ENCODE data around the gene ACAD11.
"Not testable (repeated sequence)": the region's sequence is repeated elsewhere in the genome, so short reads cannot be mapped to it uniquely, and the experiment has no call there.

GRCh38 chr3:132615301-132615700 lies 44.3 kb downstream of the ACAD11 start:
- not testable (repeated sequence) for TF ChIP-seq CTCF (conservative IDR thresholded peaks at IDR 0.05; ENCODE audit: low read length); EZH2phosphoT487 (IDR thresholded peaks at IDR 0.05; ENCODE audit: borderline replicate concordance, low read depth, low read length)

Data from OCI-LY7 (cell line).